Mucosa of descending colon (tissue), 3 donors: ENCODE results near the gene HS3ST4. TPM values are rescaled to one million over a fixed set of nuclear protein-coding genes. Genes with fewer than 3 reads are reported as not detected.

Experiments used
- ATAC-seq: fragments of 200-7000 bp; cut with Tn5 transposase; one replicate; pipeline ENCODE4 v1.9.1; 2020; ENCODE audit warnings: mild to moderate bottlenecking, moderate library complexity
- DNase-seq, 3 donors: peaks; one replicate each; pipeline ENCODE4 v3.0.0-alpha.2; 2020
- H3K36me3 ChIP-seq: fragments of 200-600 bp; one replicate; pipeline ENCODE4 v1.8.0; 2021; ENCODE audit warnings: low read depth, mild to moderate bottlenecking
- H3K4me1 ChIP-seq: fragments of 200-600 bp; one replicate; pipeline ENCODE4 v1.8.0; 2021; ENCODE audit warnings: low read depth, mild to moderate bottlenecking
- H3K4me3 ChIP-seq: fragments of 200-600 bp; one replicate; pipeline ENCODE4 v1.8.0; 2021; ENCODE audit warnings: mild to moderate bottlenecking
- H3K9me3 ChIP-seq: fragments of 200-600 bp; one replicate; pipeline ENCODE4 v1.8.0; 2021; ENCODE audit warnings: mild to moderate bottlenecking
- intact Hi-C, 2 donors: fragments of 100-400 bp; cut with DNase I in 1 of 2; cut with micrococcal nuclease in 1 of 2; formaldehyde crosslinking; loops; one replicate each; pipeline versions ENCODE4 v1.11.0 to v1.11.1; 2022; cut with DNase I, micrococcal nuclease
- total RNA-seq, 3 donors: library from RNA; stranded (reverse); fragmentation: NEBNext Ultra II Directional in 2 of 3; extraction: Animal tissue kit (Norgen Biotek cat#: 25700) in 2 of 3; gene quantifications; one replicate each; pipeline versions ENCODE4 v1.2.1 to v1.2.4, GENCODE V29; 2021 to 2023
- TF ChIP-seq, protein P1 (sequence below): fragments of 200-600 bp; IDR thresholded peaks from one replicate; pipeline ENCODE4 v1.8.0; 2022; ENCODE audit warnings: antibody characterized with exemption, mild to moderate bottlenecking
- donor health status: DM: no; HTN: no; CAD: no; lungs with moderate emphysema.
- donor health status: DM: no; HTN: no; CAD: no.
- donor health status: DM: no; HTN: yes; CAD: no.

HS3ST4 gene
- total RNA-seq, 3 donors from 2014 or later: 0.41 TPM; not detected in 2

DNA sequence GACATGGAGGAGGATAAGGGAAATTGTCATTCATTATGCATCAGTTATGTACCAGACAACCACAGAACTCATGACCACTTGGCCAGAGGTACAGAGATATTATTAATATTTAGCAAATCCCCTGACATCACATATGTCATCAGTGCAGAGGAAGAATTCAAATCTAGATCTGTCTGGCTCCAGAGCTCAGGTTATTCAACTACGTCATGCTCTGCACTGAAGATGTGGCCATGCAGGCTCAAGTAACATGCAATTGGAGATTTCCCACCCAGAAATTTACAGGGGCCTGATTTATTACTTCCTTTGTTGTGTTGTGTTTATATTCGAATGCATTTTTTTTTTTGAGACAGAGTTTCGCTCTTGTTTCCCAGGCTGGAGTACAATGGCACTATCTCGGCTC is 224.3 kb downstream of the HS3ST4 start:
- no peak for ATAC-seq
- TF ChIP-seq, protein P1, sequence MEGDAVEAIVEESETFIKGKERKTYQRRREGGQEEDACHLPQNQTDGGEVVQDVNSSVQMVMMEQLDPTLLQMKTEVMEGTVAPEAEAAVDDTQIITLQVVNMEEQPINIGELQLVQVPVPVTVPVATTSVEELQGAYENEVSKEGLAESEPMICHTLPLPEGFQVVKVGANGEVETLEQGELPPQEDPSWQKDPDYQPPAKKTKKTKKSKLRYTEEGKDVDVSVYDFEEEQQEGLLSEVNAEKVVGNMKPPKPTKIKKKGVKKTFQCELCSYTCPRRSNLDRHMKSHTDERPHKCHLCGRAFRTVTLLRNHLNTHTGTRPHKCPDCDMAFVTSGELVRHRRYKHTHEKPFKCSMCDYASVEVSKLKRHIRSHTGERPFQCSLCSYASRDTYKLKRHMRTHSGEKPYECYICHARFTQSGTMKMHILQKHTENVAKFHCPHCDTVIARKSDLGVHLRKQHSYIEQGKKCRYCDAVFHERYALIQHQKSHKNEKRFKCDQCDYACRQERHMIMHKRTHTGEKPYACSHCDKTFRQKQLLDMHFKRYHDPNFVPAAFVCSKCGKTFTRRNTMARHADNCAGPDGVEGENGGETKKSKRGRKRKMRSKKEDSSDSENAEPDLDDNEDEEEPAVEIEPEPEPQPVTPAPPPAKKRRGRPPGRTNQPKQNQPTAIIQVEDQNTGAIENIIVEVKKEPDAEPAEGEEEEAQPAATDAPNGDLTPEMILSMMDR: no peak
- intact Hi-C loops: no loop called here
- Histone ChIP-seq H3K36me3 (no peaks in the 10 kb centered on the region), H3K9me3 (no peaks in the 10 kb centered on the region), H3K4me3 (no peak overlapping the region), H3K4me1 (no peaks in the 10 kb centered on the region)
- DNase-seq: no peak

DNA sequence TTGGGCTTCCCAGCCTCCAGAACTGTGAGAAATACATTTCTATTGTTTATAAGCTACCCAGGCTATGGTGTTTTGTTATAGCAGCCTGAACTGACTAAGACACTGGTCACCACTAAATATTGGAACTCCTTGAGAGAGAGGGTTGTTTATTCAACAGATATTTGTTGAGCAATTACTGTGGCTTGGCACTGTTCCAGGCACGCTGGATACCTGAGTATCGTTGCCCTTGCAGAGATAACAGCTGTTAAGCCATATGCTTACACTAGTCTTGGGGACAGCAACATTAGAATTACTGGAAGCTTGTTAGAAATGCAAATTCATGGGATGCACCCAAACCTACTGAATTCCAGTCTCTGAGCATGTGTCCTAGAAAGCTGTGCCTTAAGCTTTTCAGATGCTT is 230.7 kb downstream of the HS3ST4 start:
- ATAC-seq: no peak
- no peaks in the 10 kb centered on the region for H3K4me1 ChIP-seq

DNA sequence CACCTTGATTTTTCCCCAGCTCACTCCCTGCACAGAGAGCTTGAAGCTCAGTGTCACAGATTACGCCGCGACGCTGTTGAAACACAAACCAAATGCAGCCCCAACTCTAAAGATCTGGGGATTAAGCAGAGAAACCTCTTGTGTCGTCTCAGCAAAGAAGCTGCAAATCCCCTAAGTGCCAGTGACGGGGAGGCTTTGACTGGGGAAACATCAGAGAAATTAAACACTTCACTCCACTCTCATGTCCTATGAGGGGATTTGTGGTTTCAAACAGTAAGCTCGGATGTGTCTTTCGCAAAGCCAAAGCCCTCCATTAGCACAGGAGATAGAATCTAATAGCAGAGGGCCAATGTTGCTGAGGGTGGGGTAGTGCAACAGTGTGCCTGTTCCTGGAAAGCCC is 233.7 kb downstream of the HS3ST4 start:
- TF ChIP-seq, protein P1: no peak
- ATAC-seq (no peak), DNase-seq (no peak)
- Histone ChIP-seq H3K4me1 (no peaks in the 10 kb centered on the region), H3K4me3 (no peak overlapping the region), H3K9me3 (no peaks in the 10 kb centered on the region), H3K36me3 (no peaks in the 10 kb centered on the region)
- intact Hi-C loops: no loop called here

More for the DNA sequence above, 230.7 kb downstream of the HS3ST4 start:
- intact Hi-C loops: no loop called here
- DNase-seq: no peak
- Histone ChIP-seq H3K9me3 (no peaks in the 10 kb centered on the region), H3K4me3 (no peak overlapping the region), H3K36me3 (no peaks in the 10 kb centered on the region)
- TF ChIP-seq, protein P1: no peak

DNA sequence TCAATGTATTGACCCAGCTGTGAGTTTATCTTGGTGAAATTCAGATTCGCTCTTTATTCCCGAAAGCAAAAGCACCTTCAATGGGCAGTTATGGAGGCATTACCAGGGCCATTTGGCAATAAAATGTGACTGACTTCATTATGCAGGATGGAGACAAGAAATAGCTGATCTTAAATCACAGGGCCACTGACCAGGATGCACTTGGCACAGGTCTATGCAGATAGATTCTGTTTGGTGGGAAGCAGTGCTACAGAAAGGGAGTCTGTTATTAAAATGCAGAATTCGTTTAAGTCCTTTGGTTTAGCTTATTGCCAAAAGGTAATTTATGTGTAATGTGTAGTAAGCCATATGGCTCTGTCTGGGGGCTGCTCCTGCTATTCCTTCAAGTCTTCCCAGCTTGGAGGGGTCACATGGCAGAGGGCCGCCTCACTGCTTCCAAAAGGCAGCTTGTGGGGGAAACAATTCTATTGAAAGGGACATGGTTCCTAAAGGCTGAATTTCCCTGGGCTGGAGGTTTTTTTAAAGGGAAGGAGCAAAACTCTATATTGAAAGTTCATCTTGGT is 239.8 kb downstream of the HS3ST4 start:
- DNase-seq: no peak
- H3K4me1 ChIP-seq: no peaks in the 10 kb centered on the region
- H3K4me3 ChIP-seq: no peak overlapping the region
- no peaks in the 10 kb centered on the region for H3K9me3 ChIP-seq
- intact Hi-C loops: no loop called here
- TF ChIP-seq, protein P1: no peak
- H3K36me3 ChIP-seq: no peaks in the 10 kb centered on the region
- no peak for ATAC-seq

DNA sequence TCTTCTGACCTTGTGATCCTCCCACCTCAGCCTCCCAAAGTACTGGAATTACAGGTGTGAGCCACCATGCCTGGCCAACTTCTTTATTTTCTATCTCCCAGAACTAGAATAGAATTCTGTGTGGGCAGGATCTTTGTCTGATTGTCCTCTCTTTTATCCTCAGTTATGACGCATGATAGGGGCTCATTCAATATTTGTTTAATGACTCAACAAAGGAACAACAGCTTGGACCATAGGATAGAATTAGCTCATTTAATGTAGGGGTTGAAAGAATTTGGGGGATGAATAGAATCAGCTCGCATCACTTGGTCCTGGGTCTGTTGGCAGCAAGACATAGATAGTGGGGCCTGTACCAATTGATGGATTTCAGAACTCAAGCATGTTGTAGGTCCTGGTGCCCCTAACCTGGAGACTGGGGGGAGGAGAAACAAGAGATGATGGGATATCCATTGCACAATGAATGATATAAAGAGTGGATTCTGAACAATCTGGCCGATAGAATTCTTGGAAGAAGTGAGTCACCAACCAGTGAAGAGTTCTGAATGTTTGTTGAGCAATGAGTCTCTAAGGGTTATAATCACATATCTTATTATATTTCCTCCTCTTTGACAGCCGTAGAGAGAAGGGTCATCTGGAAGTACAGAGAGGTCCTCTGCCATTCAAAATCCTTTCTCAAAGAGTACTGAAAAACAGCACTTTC is 250.2 kb downstream of the HS3ST4 start:
- H3K4me3 ChIP-seq: no peak overlapping the region
- H3K4me1 ChIP-seq: no peaks in the 10 kb centered on the region
- ATAC-seq (no peak), DNase-seq (no peak)
- TF ChIP-seq, protein P1: no peak
- no peaks in the 10 kb centered on the region for H3K9me3 ChIP-seq
- no peaks in the 10 kb centered on the region for H3K36me3 ChIP-seq
- intact Hi-C loops: no loop called here
